Thymus (tissue), 14 donors: Measurements from ENCODE around the gene EXOSC7. TPM values are rescaled to one million over a fixed set of nuclear protein-coding genes. Genes with fewer than 3 reads are reported as not detected.

Experiments
- DNase-seq, 9 donors: peaks; one replicate each; pipeline ENCODE4 v3.0.0-alpha.2; 2013; ENCODE audit warnings: low spot score in 9 of 9, low read depth in 6 of 9, missing footprints in 1 of 9
- H3K27ac ChIP-seq, 2 donors: one replicate each; pipeline ENCODE4 v1.5.1; 2013; ENCODE audit warnings: control low read depth in 1 of 2, low read depth in 1 of 2, low read length in 1 of 2, mild to moderate bottlenecking in 1 of 2, moderate library complexity in 1 of 2
- H3K27me3 ChIP-seq, 2 donors: one replicate each; pipeline ENCODE4 v1.5.1; 2013; ENCODE audit warnings: low read length in 1 of 2; ENCODE audit not compliant: control insufficient read depth in 2 of 2, insufficient read depth in 1 of 2
- H3K36me3 ChIP-seq, 2 donors: one replicate each; pipeline ENCODE4 v1.5.1; 2013; ENCODE audit warnings: low read length in 1 of 2, mild to moderate bottlenecking in 1 of 2, moderate library complexity in 1 of 2; ENCODE audit not compliant: control insufficient read depth in 2 of 2, insufficient read depth in 2 of 2
- H3K4me1 ChIP-seq, 2 donors: one replicate each; pipeline ENCODE4 v1.5.1; 2013; ENCODE audit warnings: low read length in 2 of 2; ENCODE audit not compliant: control insufficient read depth in 2 of 2, insufficient read depth in 2 of 2
- H3K4me3 ChIP-seq, 2 donors: one replicate each; pipeline ENCODE4 v1.5.1; 2013; ENCODE audit warnings: low read length in 2 of 2, control low read depth in 1 of 2, mild to moderate bottlenecking in 1 of 2
- H3K9me3 ChIP-seq, 2 donors: one replicate each; pipeline ENCODE4 v1.5.1; 2013; ENCODE audit warnings: low read length in 1 of 2, mild to moderate bottlenecking in 1 of 2; ENCODE audit not compliant: control insufficient read depth in 2 of 2, insufficient read depth in 1 of 2
- WGBS: extraction: QIAGEN DNeasy Blood & Tissue Kit; methylation state at CpG from one replicate; pipeline ENCODE4 v1.1.7; 2013; 5-methylcytosine and 5-hydroxymethylcytosine counted together
- long read RNA-seq, 10 donors: transcript quantifications; one replicate each; lab custom pipeline, GENCODE V29; 2026
- polyA plus RNA-seq: library from polyadenylated mRNA; stranded (reverse); fragments of 200-250 nt; gene quantifications from one replicate; pipeline ENCODE4 v1.2.3, GENCODE V29; 2013
- total RNA-seq: library from RNA; stranded (reverse); fragments of 120-200 nt; gene quantifications from one replicate; pipeline ENCODE4 v1.2.4, GENCODE V29; 2013
- donor health status: healthy.

EXOSC7 gene
- total RNA-seq (42.6 TPM), polyA plus RNA-seq (39.2 TPM)
- long read RNA-seq, donor 1, partial matches to known transcripts = 0 of 2 reads
- long read RNA-seq, donor 1, other reads (novel, unspliced or antisense) = 0 of 2 reads
- long read RNA-seq, donor 2, transcript EXOSC7-209 (3 exons, 1,647 nt) = minor isoform, 5 of 46 reads
- long read RNA-seq, donor 2, transcript EXOSC7-210 (9 exons, 1,395 nt) = minor isoform, 5 of 46 reads
- long read RNA-seq, donor 2, transcript EXOSC7-201 (8 exons, 1,055 nt) = major isoform, 34 of 46 reads
- long read RNA-seq, donor 2, partial matches to known transcripts = 0 of 46 reads
- long read RNA-seq, donor 2, other reads (novel, unspliced or antisense) = 0 of 46 reads
- long read RNA-seq, donor 3, transcript EXOSC7-201 (8 exons, 1,055 nt) = major isoform, 20 of 32 reads
- long read RNA-seq, donor 3, transcript EXOSC7-210 (9 exons, 1,395 nt) = minor isoform, 6 of 32 reads
- long read RNA-seq, donor 3, partial matches to known transcripts = 0 of 32 reads
- long read RNA-seq, donor 3, other reads (novel, unspliced or antisense) = 0 of 32 reads
- long read RNA-seq, donor 4, transcript EXOSC7-201 (8 exons, 1,055 nt) = major isoform, 6 of 9 reads
- long read RNA-seq, donor 4, partial matches to known transcripts = 0 of 9 reads
- long read RNA-seq, donor 4, other reads (novel, unspliced or antisense) = 0 of 9 reads
- long read RNA-seq, donor 5, transcript EXOSC7-210 (9 exons, 1,395 nt) = minor isoform, 5 of 38 reads
- long read RNA-seq, donor 5, transcript EXOSC7-201 (8 exons, 1,055 nt) = major isoform, 25 of 38 reads
- long read RNA-seq, donor 5, partial matches to known transcripts = 7 of 38 reads
- long read RNA-seq, donor 5, other reads (novel, unspliced or antisense) = 0 of 38 reads
- long read RNA-seq, donor 6, transcript EXOSC7-209 (3 exons, 1,647 nt) = minor isoform, 6 of 30 reads
- long read RNA-seq, donor 6, transcript EXOSC7-201 (8 exons, 1,055 nt) = major isoform, 22 of 30 reads
- long read RNA-seq, donor 6, partial matches to known transcripts = 0 of 30 reads
- long read RNA-seq, donor 6, other reads (novel, unspliced or antisense) = 0 of 30 reads
- long read RNA-seq, donor 7, transcript EXOSC7-201 (8 exons, 1,055 nt) = major isoform, 22 of 32 reads
- long read RNA-seq, donor 7, transcript EXOSC7-210 (9 exons, 1,395 nt) = minor isoform, 5 of 32 reads
- long read RNA-seq, donor 7, partial matches to known transcripts = 5 of 32 reads
- long read RNA-seq, donor 7, other reads (novel, unspliced or antisense) = 0 of 32 reads
- long read RNA-seq, donor 8, transcript EXOSC7-201 (8 exons, 1,055 nt) = major isoform, 9 of 10 reads
- long read RNA-seq, donor 8, partial matches to known transcripts = 0 of 10 reads
- long read RNA-seq, donor 8, other reads (novel, unspliced or antisense) = 0 of 10 reads
- long read RNA-seq, donor 9, transcript EXOSC7-201 (8 exons, 1,055 nt) = major isoform, 9 of 12 reads
- long read RNA-seq, donor 9, partial matches to known transcripts = 0 of 12 reads
- long read RNA-seq, donor 9, other reads (novel, unspliced or antisense) = 0 of 12 reads
- long read RNA-seq, donor 10, transcript EXOSC7-201 (8 exons, 1,055 nt) = major isoform, 16 of 16 reads
- long read RNA-seq, donor 10, partial matches to known transcripts = 0 of 16 reads
- long read RNA-seq, donor 10, other reads (novel, unspliced or antisense) = 0 of 16 reads

GRCh38 chr3:44976002-44976815 is at the start of gene EXOSC7, which contains the start of gene ZDHHC3:
Gene EXOSC7, plus strand, starts transcription at chr3:44976244. Its CDS starts 34 bp downstream, at chr3:44976278.
Gene ZDHHC3, minus strand, starts transcription at chr3:44976174. Its CDS starts 16,738 bp downstream, at chr3:44959436.
- Histone ChIP-seq H3K27ac (peak within 1 kb of the TSS; percentile 82 to 88), H3K9me3 (no peaks in the 10 kb centered on the region), H3K4me1 (peaks cover 18 to 34% of the 10 kb centered on the region in 2 donors), H3K4me3 (peak within 1 kb of the TSS; percentile 98 to 99), H3K27me3 (no peaks in the 10 kb centered on the region), H3K36me3 (no peaks in the 10 kb centered on the region)
- DNase-seq = peak; percentile 68 to 94 (median 86)
- WGBS = under 1% methylated on average over 82 of the region's 82 CpGs

- H3K36me3 ChIP-seq = peaks cover 59 to 64% of the 10 kb centered on the region in 2 donors
- DNase-seq = no peak
These were observed 49.1 kb upstream of the EXOSC7 start for GRCh38 chr3:44926921-44927320.

GRCh38 chr3:44927371-44927770 is 48.7 kb upstream of the EXOSC7 start:
- Histone ChIP-seq H3K9me3 (no peaks in the 10 kb centered on the region), H3K4me3 (no peak overlapping the region), H3K4me1 (no peaks in the 10 kb centered on the region), H3K27ac (no peak overlapping the region), H3K27me3 (no peaks in the 10 kb centered on the region), H3K36me3 (peaks cover 60 to 63% of the 10 kb centered on the region in 2 donors)
- 97% methylated on average over 7 of the region's 7 CpGs for WGBS
- no peak for DNase-seq

More at GRCh38 chr3:44926921-44927320, 49.1 kb upstream of the EXOSC7 start:
- H3K4me3 ChIP-seq = no peak overlapping the region
- H3K27me3 ChIP-seq = no peaks in the 10 kb centered on the region
- H3K4me1 ChIP-seq = no peaks in the 10 kb centered on the region
- no peaks in the 10 kb centered on the region for H3K9me3 ChIP-seq
- H3K27ac ChIP-seq = no peak overlapping the region
- WGBS = 98% methylated on average over 7 of the region's 7 CpGs

GRCh38 chr3:44929782-44930181 is 46.3 kb upstream of the EXOSC7 start:
- H3K4me1 ChIP-seq = peaks cover 0 to 2% of the 10 kb centered on the region in 2 donors
- WGBS = 97% methylated on average over 5 of the region's 5 CpGs

DNA sequence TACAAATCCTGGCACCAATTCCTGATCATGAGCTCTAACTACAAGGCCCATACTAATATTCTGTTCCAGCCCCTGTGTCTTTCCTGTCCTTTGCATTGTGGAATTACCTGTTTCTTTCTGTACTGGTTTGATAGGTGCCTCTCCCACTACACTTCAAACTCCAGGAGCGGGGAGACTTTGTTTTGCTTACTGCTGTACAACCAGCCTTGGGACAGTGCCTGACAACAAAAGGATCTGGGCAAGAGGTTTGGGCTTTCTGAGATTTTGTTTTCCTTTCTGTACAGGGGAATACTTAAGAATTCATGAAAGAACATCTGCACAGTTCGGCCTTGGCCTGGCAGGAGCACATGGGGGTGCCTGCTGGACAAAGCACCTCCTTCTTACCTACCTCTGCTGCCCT is 45.1 kb upstream of the EXOSC7 start:
- Histone ChIP-seq H3K36me3 (peaks cover 74% of the 10 kb centered on the region in 2 donors), H3K27ac (no peak overlapping the region), H3K9me3 (no peaks in the 10 kb centered on the region), H3K4me1 (peaks cover 0 to 2% of the 10 kb centered on the region in 2 donors), H3K27me3 (no peaks in the 10 kb centered on the region), H3K4me3 (no peak overlapping the region)
- no peak for DNase-seq
- 96% methylated on average over 2 of the region's 2 CpGs for WGBS

More at GRCh38 chr3:44929782-44930181, 46.3 kb upstream of the EXOSC7 start:
- H3K4me3 ChIP-seq = no peak overlapping the region
- peaks cover 78 to 80% of the 10 kb centered on the region in 2 donors for H3K36me3 ChIP-seq
- H3K9me3 ChIP-seq = no peaks in the 10 kb centered on the region
- DNase-seq = no peak
- no peak overlapping the region for H3K27ac ChIP-seq
- H3K27me3 ChIP-seq = no peaks in the 10 kb centered on the region

DNA sequence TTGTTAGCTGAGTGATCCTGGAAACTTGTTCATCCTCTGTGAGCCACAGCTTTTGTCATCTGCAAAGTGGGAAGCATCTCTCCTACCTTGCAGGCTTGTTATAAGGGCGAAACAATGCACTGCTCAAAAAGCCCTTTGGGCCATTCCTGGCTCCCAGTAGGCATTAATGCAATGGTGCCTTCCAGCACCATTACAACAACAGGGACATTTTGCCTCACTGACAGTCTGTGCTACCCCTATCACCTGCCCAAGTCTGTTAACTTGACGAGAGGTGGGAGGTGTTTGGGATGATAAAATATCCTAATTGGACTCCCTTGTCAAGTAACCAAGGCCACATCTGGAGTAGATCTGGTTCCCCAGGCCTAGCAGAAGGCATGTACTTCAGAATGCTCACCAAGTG is 44.3 kb upstream of the EXOSC7 start:
- DNase-seq = no peak
- 98% methylated on average over 2 of the region's 2 CpGs for WGBS
- no peak overlapping the region for H3K4me3 ChIP-seq
- no peak overlapping the region for H3K27ac ChIP-seq
- H3K36me3 ChIP-seq = peaks cover 65% of the 10 kb centered on the region in 2 donors
- H3K27me3 ChIP-seq = no peaks in the 10 kb centered on the region
- H3K9me3 ChIP-seq = no peaks in the 10 kb centered on the region
- peaks cover 0 to 2% of the 10 kb centered on the region in 2 donors for H3K4me1 ChIP-seq

DNA sequence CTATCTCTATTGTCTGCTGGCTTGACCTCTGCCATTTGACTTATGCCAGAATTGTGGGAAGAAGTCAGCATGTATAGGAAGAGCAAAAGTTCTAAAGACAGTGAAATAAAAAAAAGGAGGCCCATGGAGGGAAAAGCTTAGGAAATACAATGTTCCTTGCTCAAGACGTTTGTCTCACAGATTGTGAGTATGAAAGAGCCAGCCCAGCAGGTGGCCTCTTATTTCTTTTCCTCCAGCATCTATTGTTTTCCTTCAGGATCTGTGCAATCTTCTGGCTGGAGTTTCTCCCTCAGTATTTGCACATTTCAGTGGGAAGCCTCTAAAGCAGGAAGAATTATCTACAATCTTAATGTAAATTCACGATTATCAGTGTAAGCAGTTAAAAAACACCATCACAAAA is 43.8 kb upstream of the EXOSC7 start:
- Histone ChIP-seq H3K4me3 (no peak overlapping the region), H3K9me3 (no peaks in the 10 kb centered on the region), H3K36me3 (peaks cover 60 to 66% of the 10 kb centered on the region in 2 donors), H3K4me1 (peaks cover 0 to 2% of the 10 kb centered on the region in 2 donors), H3K27ac (no peak overlapping the region), H3K27me3 (no peaks in the 10 kb centered on the region)
- DNase-seq = no peak
- WGBS = 72% methylated on average over 2 of the region's 2 CpGs
